ENCODE data around the gene PLXNA2. TPM values are rescaled to one million over a fixed set of nuclear protein-coding genes. Genes with fewer than 3 reads are reported as not detected.

PLXNA2 gene
- total and polyA plus RNA-seq, 2 of the 13 experiments (the other 11 are each of a cell fraction or from before 2014, with no cell fraction given), result 1.1 to 2.1 TPM

GRCh38 chr1:208115924-208116640 is 128.1 kb downstream of the PLXNA2 start (continued):
- TF ChIP-seq ZFP36 (IDR thresholded peaks at IDR 0.05; ENCODE audit: borderline replicate concordance, low read depth, low read length, partially characterized antibody) (peak; percentile 94), BORCS8-MEF2B (CRISPR knock-in tag; IDR thresholded peaks at IDR 0.05) (no peak), SAP130 (CRISPR knock-in tag; IDR thresholded peaks at IDR 0.05; ENCODE audit: low read depth) (peak; percentile 44; the same call in 1 of the 2 replicates), ZUFSP (CRISPR knock-in tag; IDR thresholded peaks at IDR 0.05; ENCODE audit: borderline replicate concordance) (no peak), POGZ (CRISPR knock-in tag; IDR thresholded peaks at IDR 0.05) (0 out of 2 replicates have a peak, but pooled peaks have one; percentile 14), ETV5 (CRISPR knock-in tag; IDR thresholded peaks at IDR 0.05; ENCODE audit: borderline replicate concordance) (peak; percentile 33; the same call in 1 of the 2 replicates), ELF3 (CRISPR knock-in tag; IDR thresholded peaks at IDR 0.05) (0 out of 2 replicates have a peak, but pooled peaks have one; percentile 14), ARNT (IDR thresholded peaks at IDR 0.05) (no peak), PAXIP1 (CRISPR knock-in tag; conservative IDR thresholded peaks at IDR 0.05) (peak; percentile 47), RXRB (CRISPR knock-in tag; IDR thresholded peaks at IDR 0.05; ENCODE audit: borderline replicate concordance) (peak; percentile 45; the same call in 1 of the 2 replicates), ZKSCAN8 (CRISPR knock-in tag; IDR thresholded peaks at IDR 0.05; ENCODE audit: borderline replicate concordance) (0 out of 2 replicates have a peak, but pooled peaks have one; percentile 43), ZNF263 (CRISPR knock-in tag; IDR thresholded peaks at IDR 0.05) (peak; percentile 94), ZMYM3 (CRISPR knock-in tag; IDR thresholded peaks at IDR 0.05) (peak; percentile 93), HDAC2 (CRISPR knock-in tag; IDR thresholded peaks at IDR 0.05) (peak; percentile 39; the same call in 1 of the 2 replicates), RARA (CRISPR knock-in tag; IDR thresholded peaks at IDR 0.05) (peak; percentile 77), PITX1 (CRISPR knock-in tag; IDR thresholded peaks at IDR 0.05) (peak; percentile 76), GTF2F1 (IDR thresholded peaks at IDR 0.05; ENCODE audit: low read length) (no peak)

Data from HepG2 (cell line).